Measurements from ENCODE around the gene C2orf42.
A peak's percentile ranks its signal among the peaks of the same experiment; 100 is the strongest.
"Not testable (repeated sequence)": the region's sequence is repeated elsewhere in the genome, so short reads cannot be mapped to it uniquely, and the experiment has no call there.

C2orf42 gene

GRCh38 chr2:70190418-70191243 lies at the start of gene C2orf42:
Gene C2orf42 (minus strand): TSS chr2:70191019. CDS start chr2:70181985, 9,034 bp downstream.
- peak; percentile 97 for DNase-seq (ENCODE audit: low spot score)

GRCh38 chr2:70240599-70240998 lies 49.8 kb upstream of the C2orf42 start:
- no peak for DNase-seq (ENCODE audit: low spot score)

GRCh38 chr2:70233926-70234325 lies 43.1 kb upstream of the C2orf42 start:
- DNase-seq (ENCODE audit: low spot score), result no peak

- no peak for DNase-seq (ENCODE audit: low spot score)
These were observed 36.0 kb upstream of the C2orf42 start for GRCh38 chr2:70226781-70227180.

GRCh38 chr2:70223305-70223704 lies 32.5 kb upstream of the C2orf42 start:
- not testable (repeated sequence) for DNase-seq (ENCODE audit: low spot score)

GRCh38 chr2:70214953-70215549 lies 24.2 kb upstream of the C2orf42 start:
- no peak for DNase-seq (ENCODE audit: low spot score)

GRCh38 chr2:70214365-70214764 lies 23.5 kb upstream of the C2orf42 start:
- no peak for DNase-seq (ENCODE audit: low spot score)

GRCh38 chr2:70212298-70212932 lies 21.6 kb upstream of the C2orf42 start:
- no peak for DNase-seq (ENCODE audit: low spot score)

- DNase-seq (ENCODE audit: low spot score), result no peak
These were observed 20.8 kb upstream of the C2orf42 start for GRCh38 chr2:70211595-70211994.

- DNase-seq (ENCODE audit: low spot score), result no peak
These were observed 13.6 kb upstream of the C2orf42 start for GRCh38 chr2:70204452-70204851.

GRCh38 chr2:70203086-70203485 lies 12.3 kb upstream of the C2orf42 start:
- no peak for DNase-seq (ENCODE audit: low spot score)

GRCh38 chr2:70202236-70202806 lies 11.5 kb upstream of the C2orf42 start:
- DNase-seq (ENCODE audit: low spot score), result no peak

GRCh38 chr2:70201831-70202230 lies 11.0 kb upstream of the C2orf42 start:
- no peak for DNase-seq (ENCODE audit: low spot score)

- DNase-seq (ENCODE audit: low spot score), result no peak
These were observed 10.5 kb upstream of the C2orf42 start for GRCh38 chr2:70201225-70201768.

GRCh38 chr2:70199320-70199864 lies 8.6 kb upstream of the C2orf42 start:
- DNase-seq (ENCODE audit: low spot score), result no peak

GRCh38 chr2:70192516-70192915 lies 1.7 kb upstream of the C2orf42 start:
- DNase-seq (ENCODE audit: low spot score), result no peak

- DNase-seq (ENCODE audit: low spot score), result no peak
These were observed 471 bp upstream of the C2orf42 start for GRCh38 chr2:70191244-70191735.

- no peak for DNase-seq (ENCODE audit: low spot score)
These were observed 2.4 kb downstream of the C2orf42 start for GRCh38 chr2:70188460-70188859.

- not testable (repeated sequence) for DNase-seq (ENCODE audit: low spot score)
These were observed 3.6 kb downstream of the C2orf42 start for GRCh38 chr2:70187170-70187569.

GRCh38 chr2:70182689-70183088 lies 8.1 kb downstream of the C2orf42 start:
- no peak for DNase-seq (ENCODE audit: low spot score)

- no peak for DNase-seq (ENCODE audit: low spot score)
These were observed 9.4 kb downstream of the C2orf42 start for GRCh38 chr2:70181363-70181956.

GRCh38 chr2:70173520-70173919 lies 17.3 kb downstream of the C2orf42 start:
- no peak for DNase-seq (ENCODE audit: low spot score)
